Measurements from ENCODE around the gene TNNC1.
A peak's percentile ranks its signal among the peaks of the same experiment; 100 is the strongest.

The TNNC1 gene

GRCh38 chr3:52446631-52447511 lies 7.0 kb downstream of the TNNC1 start:
- no peaks in the 10 kb centered on the region for H3K27me3 ChIP-seq (ENCODE audit: low read depth)
- DNase-seq (ENCODE audit: low spot score in 2 of 2) = peak; percentile 57 to 86
- H3K4me1 ChIP-seq = no peaks in the 10 kb centered on the region
- no peaks in the 10 kb centered on the region for H3K36me3 ChIP-seq (replicated peaks)
- no peaks in the 10 kb centered on the region for H3K9me3 ChIP-seq
- in situ Hi-C loops (cut with MboI; ENCODE audit: low sequenced_read_pairs) = no loop called here
- no peak overlapping the region for H3K4me3 ChIP-seq

GRCh38 chr3:52446042-52446441 lies 7.8 kb downstream of the TNNC1 start:
- H3K27me3 ChIP-seq (ENCODE audit: low read depth) = no peaks in the 10 kb centered on the region
- no peaks in the 10 kb centered on the region for H3K9me3 ChIP-seq
- DNase-seq (ENCODE audit: low spot score in 2 of 2) = no peak
- no peak overlapping the region for H3K4me3 ChIP-seq
- in situ Hi-C loops (cut with MboI; ENCODE audit: low sequenced_read_pairs) = no loop called here
- no peaks in the 10 kb centered on the region for H3K4me1 ChIP-seq
- no peaks in the 10 kb centered on the region for H3K36me3 ChIP-seq (replicated peaks)

GRCh38 chr3:52444860-52445793 lies 8.7 kb downstream of the TNNC1 start, which contains the start of gene SEMA3G:
SEMA3G (minus strand) TSS chr3:52445103; CDS start chr3:52445027, 76 bp downstream.
- Histone ChIP-seq H3K36me3 (replicated peaks) (no peaks in the 10 kb centered on the region), H3K9me3 (no peaks in the 10 kb centered on the region), H3K27me3 (ENCODE audit: low read depth) (no peaks in the 10 kb centered on the region), H3K4me1 (no peaks in the 10 kb centered on the region), H3K4me3 (peak within 1 kb of the TSS; percentile 17)
- in situ Hi-C loops (cut with MboI; ENCODE audit: low sequenced_read_pairs) = loop anchor here (5.0 kb wide), 1 partner anchor 213 kb away; no protein-coding TSS in a partner anchor
- DNase-seq (ENCODE audit: low spot score in 2 of 2) = peak; percentile 67 to 90

GRCh38 chr3:52443791-52444687 lies 9.8 kb downstream of the TNNC1 start:
- Histone ChIP-seq H3K27me3 (ENCODE audit: low read depth) (no peaks in the 10 kb centered on the region), H3K9me3 (no peaks in the 10 kb centered on the region), H3K4me3 (no peak overlapping the region), H3K36me3 (replicated peaks) (no peaks in the 10 kb centered on the region), H3K4me1 (no peaks in the 10 kb centered on the region)
- in situ Hi-C loops (cut with MboI; ENCODE audit: low sequenced_read_pairs) = loop anchor here (5.0 kb wide), 1 partner anchor 212 kb away; no protein-coding TSS in a partner anchor
- DNase-seq (ENCODE audit: low spot score in 2 of 2) = no peak

GRCh38 chr3:52443268-52443610 lies 10.6 kb downstream of the TNNC1 start:
- Histone ChIP-seq H3K4me3 (no peak overlapping the region), H3K27me3 (ENCODE audit: low read depth) (no peaks in the 10 kb centered on the region), H3K36me3 (replicated peaks) (no peaks in the 10 kb centered on the region), H3K4me1 (no peaks in the 10 kb centered on the region), H3K9me3 (no peaks in the 10 kb centered on the region)
- DNase-seq (ENCODE audit: low spot score in 2 of 2) = no peak
- in situ Hi-C loops (cut with MboI; ENCODE audit: low sequenced_read_pairs) = loop anchor here (5.0 kb wide), 1 partner anchor 211 kb away; no protein-coding TSS in a partner anchor

- no peak for DNase-seq (ENCODE audit: low spot score in 2 of 2)
- H3K9me3 ChIP-seq = no peaks in the 10 kb centered on the region
- H3K27me3 ChIP-seq (ENCODE audit: low read depth) = no peaks in the 10 kb centered on the region
- no peaks in the 10 kb centered on the region for H3K4me1 ChIP-seq
- H3K4me3 ChIP-seq = no peak overlapping the region
- no peaks in the 10 kb centered on the region for H3K36me3 ChIP-seq (replicated peaks)
- in situ Hi-C loops (cut with MboI; ENCODE audit: low sequenced_read_pairs) = loop anchor here (5.0 kb wide), 1 partner anchor 210 kb away; no protein-coding TSS in a partner anchor
These were observed 11.2 kb downstream of the TNNC1 start for GRCh38 chr3:52442409-52443267.

GRCh38 chr3:52441772-52442332 lies 12.0 kb downstream of the TNNC1 start:
- no peak for DNase-seq (ENCODE audit: low spot score in 2 of 2)
- in situ Hi-C loops (cut with MboI; ENCODE audit: low sequenced_read_pairs) = loop anchor here (5.0 kb wide), 1 partner anchor 210 kb away; no protein-coding TSS in a partner anchor
- H3K4me1 ChIP-seq = no peaks in the 10 kb centered on the region
- no peaks in the 10 kb centered on the region for H3K27me3 ChIP-seq (ENCODE audit: low read depth)
- no peak overlapping the region for H3K4me3 ChIP-seq
- H3K36me3 ChIP-seq (replicated peaks) = no peaks in the 10 kb centered on the region
- no peaks in the 10 kb centered on the region for H3K9me3 ChIP-seq

GRCh38 chr3:52441091-52441771 lies 12.6 kb downstream of the TNNC1 start:
- Histone ChIP-seq H3K4me3 (no peak overlapping the region), H3K36me3 (replicated peaks) (no peaks in the 10 kb centered on the region), H3K9me3 (no peaks in the 10 kb centered on the region), H3K4me1 (no peaks in the 10 kb centered on the region), H3K27me3 (ENCODE audit: low read depth) (no peaks in the 10 kb centered on the region)
- in situ Hi-C loops (cut with MboI; ENCODE audit: low sequenced_read_pairs) = loop anchor here (5.0 kb wide), 1 partner anchor 209 kb away; no protein-coding TSS in a partner anchor
- DNase-seq (ENCODE audit: low spot score in 2 of 2) = peak in 1 of 2 experiments; percentile 6

GRCh38 chr3:52440671-52441070 lies 13.2 kb downstream of the TNNC1 start:
- no peak for DNase-seq (ENCODE audit: low spot score in 2 of 2)
- no peaks in the 10 kb centered on the region for H3K36me3 ChIP-seq (replicated peaks)
- H3K9me3 ChIP-seq = no peaks in the 10 kb centered on the region
- H3K27me3 ChIP-seq (ENCODE audit: low read depth) = no peaks in the 10 kb centered on the region
- no peaks in the 10 kb centered on the region for H3K4me1 ChIP-seq
- in situ Hi-C loops (cut with MboI; ENCODE audit: low sequenced_read_pairs) = loop anchor here (5.0 kb wide), 1 partner anchor 208 kb away; no protein-coding TSS in a partner anchor
- H3K4me3 ChIP-seq = no peak overlapping the region

- no peak for DNase-seq (ENCODE audit: low spot score in 2 of 2)
- in situ Hi-C loops (cut with MboI; ENCODE audit: low sequenced_read_pairs) = loop anchor here (5.0 kb wide), 1 partner anchor 208 kb away; no protein-coding TSS in a partner anchor
- H3K36me3 ChIP-seq (replicated peaks) = no peaks in the 10 kb centered on the region
- no peaks in the 10 kb centered on the region for H3K27me3 ChIP-seq (ENCODE audit: low read depth)
- H3K9me3 ChIP-seq = no peaks in the 10 kb centered on the region
- H3K4me1 ChIP-seq = no peaks in the 10 kb centered on the region
- H3K4me3 ChIP-seq = no peak overlapping the region
These were observed 13.6 kb downstream of the TNNC1 start for GRCh38 chr3:52440249-52440551.

GRCh38 chr3:52439426-52440248 lies 14.2 kb downstream of the TNNC1 start:
- Histone ChIP-seq H3K27me3 (ENCODE audit: low read depth) (no peaks in the 10 kb centered on the region), H3K36me3 (replicated peaks) (no peaks in the 10 kb centered on the region), H3K4me1 (no peaks in the 10 kb centered on the region), H3K9me3 (no peaks in the 10 kb centered on the region), H3K4me3 (no peak overlapping the region)
- in situ Hi-C loops (cut with MboI; ENCODE audit: low sequenced_read_pairs) = loop anchor here (5.0 kb wide), 1 partner anchor 207 kb away; no protein-coding TSS in a partner anchor
- peak in 1 of 2 experiments; percentile 7 for DNase-seq (ENCODE audit: low spot score in 2 of 2)

All from HAP-1 (cell line).